GM10266 (cell line): ENCODE results near the gene TMEM178A.

Experiments used
- DNase-seq: peaks from one replicate; pipeline ENCODE4 v3.0.0; 2012; ENCODE audit errors: extremely low spot score
- TF ChIP-seq, protein P1 (sequence below): IDR thresholded peaks from 2 replicates; pipeline ENCODE4 v1.5.1; 2012; ENCODE audit warnings: mild to moderate bottlenecking, low read depth; ENCODE audit not compliant: control insufficient read depth, insufficient read depth; ENCODE audit errors: missing control alignments

TMEM178A gene

DNA sequence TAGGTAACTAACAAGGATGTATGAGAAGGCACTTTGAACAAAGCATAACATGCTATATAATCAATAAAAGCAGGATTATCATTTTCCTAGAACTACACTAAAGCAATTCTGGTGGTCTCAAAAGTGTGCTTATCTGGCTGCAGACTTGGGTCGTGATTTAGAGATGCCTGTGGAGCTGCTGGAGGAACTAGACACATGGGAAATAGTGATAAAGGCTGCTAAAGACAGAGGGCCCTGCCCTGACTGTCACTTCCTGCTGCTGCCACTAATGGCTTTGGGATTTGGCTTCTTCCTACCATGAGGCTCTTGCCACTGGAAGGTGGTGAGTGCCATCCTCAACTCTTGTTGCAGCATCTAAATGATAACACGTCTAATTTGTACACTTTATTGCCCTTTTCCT is 22.5 kb downstream of the TMEM178A start:
- DNase-seq = no peak
- TF ChIP-seq, protein P1, sequence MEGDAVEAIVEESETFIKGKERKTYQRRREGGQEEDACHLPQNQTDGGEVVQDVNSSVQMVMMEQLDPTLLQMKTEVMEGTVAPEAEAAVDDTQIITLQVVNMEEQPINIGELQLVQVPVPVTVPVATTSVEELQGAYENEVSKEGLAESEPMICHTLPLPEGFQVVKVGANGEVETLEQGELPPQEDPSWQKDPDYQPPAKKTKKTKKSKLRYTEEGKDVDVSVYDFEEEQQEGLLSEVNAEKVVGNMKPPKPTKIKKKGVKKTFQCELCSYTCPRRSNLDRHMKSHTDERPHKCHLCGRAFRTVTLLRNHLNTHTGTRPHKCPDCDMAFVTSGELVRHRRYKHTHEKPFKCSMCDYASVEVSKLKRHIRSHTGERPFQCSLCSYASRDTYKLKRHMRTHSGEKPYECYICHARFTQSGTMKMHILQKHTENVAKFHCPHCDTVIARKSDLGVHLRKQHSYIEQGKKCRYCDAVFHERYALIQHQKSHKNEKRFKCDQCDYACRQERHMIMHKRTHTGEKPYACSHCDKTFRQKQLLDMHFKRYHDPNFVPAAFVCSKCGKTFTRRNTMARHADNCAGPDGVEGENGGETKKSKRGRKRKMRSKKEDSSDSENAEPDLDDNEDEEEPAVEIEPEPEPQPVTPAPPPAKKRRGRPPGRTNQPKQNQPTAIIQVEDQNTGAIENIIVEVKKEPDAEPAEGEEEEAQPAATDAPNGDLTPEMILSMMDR = no peak

DNA sequence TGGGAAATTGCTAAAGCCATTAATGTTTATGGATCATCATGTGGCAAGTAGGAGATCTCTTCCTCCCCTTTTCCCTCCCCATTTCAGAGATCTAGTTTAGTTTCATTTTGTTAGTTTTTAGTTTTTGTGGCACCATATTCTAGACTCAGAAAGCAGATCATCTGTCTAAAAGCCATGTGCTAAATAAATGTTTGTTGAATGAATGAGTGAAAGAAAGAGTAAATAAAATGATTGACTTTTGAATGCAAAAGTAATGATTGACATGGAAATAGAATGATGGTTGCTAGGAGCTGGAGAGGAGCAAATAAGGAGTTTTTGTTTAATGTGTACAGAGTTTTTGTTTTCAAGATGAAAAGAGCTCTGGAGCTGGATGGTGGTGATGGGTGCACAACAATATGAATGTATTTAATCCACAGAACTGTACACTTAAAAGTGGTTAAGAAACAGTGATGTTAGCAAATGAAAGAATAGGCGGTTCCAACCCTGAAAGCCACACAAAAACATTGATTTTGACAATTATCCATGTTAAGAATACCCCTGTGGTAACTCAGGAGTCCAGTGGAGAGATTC is 23.6 kb downstream of the TMEM178A start:
- TF ChIP-seq, protein P1 = no peak
- DNase-seq = no peak

DNA sequence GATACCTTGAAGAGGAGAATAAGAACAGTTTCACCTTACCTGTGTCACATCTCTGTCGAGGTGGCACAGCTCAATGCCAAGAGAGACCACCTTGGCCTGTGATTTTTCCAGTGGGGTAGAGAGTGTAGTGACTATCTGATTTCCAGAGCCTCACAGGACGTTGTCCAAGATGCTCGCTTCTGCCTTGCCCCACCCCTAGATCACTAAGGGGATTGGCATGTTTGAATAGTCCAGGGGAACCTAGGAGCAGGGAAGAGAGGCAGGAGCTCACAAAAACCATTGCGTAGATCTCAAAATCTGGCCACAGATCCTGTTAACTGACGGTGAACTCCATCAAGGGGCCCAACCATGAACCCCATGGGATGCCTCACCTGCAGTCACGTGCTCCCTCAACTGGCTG is 24.2 kb downstream of the TMEM178A start:
- TF ChIP-seq, protein P1 = no peak

DNA sequence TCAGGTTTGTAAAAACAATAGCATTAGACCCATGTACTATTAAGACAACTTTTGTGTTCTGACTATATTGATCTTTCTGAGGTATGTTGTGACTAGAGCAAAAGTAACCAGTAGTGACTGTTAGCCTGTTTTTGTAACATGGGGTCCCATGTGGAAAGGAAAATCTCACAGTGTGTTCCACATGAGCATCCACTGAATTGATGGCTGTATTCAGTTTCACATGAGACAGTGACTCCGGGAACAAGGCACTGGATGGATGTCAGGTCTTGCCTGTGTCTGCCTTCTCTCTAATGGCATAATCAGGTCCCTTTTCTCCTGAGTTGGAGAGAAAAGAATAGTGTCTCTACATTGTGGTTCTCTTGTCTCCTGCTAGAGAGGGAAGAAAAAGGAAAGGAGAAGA is 27.5 kb downstream of the TMEM178A start:
- TF ChIP-seq, protein P1 = no peak

More for the DNA sequence above, 24.2 kb downstream of the TMEM178A start:
- no peak for DNase-seq

DNA sequence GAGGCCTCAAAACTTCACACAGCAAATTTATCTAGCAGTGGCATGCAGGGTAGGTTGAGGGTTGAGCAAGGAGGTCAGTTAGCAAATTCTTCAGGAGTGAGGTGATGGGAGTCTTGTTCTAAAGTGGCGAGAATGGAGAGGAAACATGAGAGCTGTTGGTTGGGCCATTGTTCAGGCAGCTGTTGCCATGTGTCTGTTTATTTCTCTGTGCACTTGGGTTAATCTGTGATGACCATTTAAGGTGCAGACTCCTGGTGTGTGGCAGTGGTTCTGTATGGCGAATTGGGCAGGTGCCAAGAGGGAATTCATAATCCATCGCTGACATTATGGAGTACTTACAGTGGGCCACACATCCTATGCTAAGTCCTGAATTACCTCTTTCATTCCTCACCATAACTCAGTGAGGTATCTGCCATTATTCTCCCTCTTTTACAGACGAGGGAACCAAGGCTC is 30.4 kb downstream of the TMEM178A start:
- DNase-seq = no peak
- TF ChIP-seq, protein P1 = no peak

More for the DNA sequence above, 27.5 kb downstream of the TMEM178A start:
- DNase-seq = no peak

DNA sequence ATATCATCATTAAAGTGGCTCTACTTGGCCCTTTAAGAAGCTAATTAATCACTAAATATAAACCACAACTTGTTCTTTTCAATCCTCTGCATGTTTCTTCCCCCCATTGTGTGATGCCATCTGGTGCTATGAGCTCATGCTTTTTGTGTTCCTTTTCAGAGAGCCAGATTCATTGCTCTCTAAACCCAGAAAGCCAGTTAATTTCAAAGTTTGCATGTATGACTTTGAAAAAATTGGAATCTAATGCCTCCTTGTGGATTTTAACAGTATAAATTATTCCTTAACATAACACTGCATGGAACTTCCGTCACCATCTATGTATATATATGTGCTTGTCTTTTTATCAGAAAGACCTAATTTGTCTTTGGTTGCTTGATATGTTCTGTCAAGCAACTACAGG is 31.1 kb downstream of the TMEM178A start:
- no peak for DNase-seq
- TF ChIP-seq, protein P1 = no peak

DNA sequence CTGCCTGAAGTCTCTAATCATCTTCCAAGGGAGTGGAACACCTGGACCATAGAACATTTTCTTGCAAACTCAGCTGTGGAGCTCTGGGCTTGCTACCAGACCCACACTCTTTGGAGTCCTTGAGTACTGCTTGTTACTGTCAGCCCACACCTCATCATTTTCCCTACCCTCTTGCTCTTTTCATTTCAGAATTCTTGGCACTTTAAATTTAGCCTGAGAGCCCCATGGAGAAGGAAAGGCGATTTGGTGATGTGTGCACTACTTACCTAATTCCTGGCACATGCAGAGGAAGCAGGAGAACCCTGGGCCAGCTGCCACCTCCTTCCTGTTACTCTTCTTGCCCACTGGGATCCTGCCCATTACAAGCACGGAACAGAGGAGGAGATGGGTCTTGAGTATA is 31.7 kb downstream of the TMEM178A start:
- TF ChIP-seq, protein P1 = no peak
- DNase-seq = no peak
